ENCODE measurements around the gene PKDCC.

- TF ChIP-seq CTCF (IDR thresholded peaks at IDR 0.05) (no peak), ZFX (IDR thresholded peaks at IDR 0.05; ENCODE audit: borderline replicate concordance) (no peak)
These were observed 18.1 kb upstream of the PKDCC start for GRCh38 chr2:42029639-42030199.
